Right lobe of liver (tissue), 6 donors: Measurements from ENCODE around the gene ASH1L. TPM values are rescaled to one million over a fixed set of nuclear protein-coding genes. Genes with fewer than 3 reads are reported as not detected.
"Not testable (repeated sequence)": the region's sequence is repeated elsewhere in the genome, so short reads cannot be mapped to it uniquely, and the experiment has no call there.

Experiments used
- ATAC-seq, 4 donors: fragments of 200-7000 bp; cut with Tn5 transposase; one replicate each; pipeline ENCODE4 v1.9.1; 2020; ENCODE audit warnings: mild to moderate bottlenecking in 4 of 4, moderate library complexity in 4 of 4
- DNase-seq, 3 donors: peaks; one replicate each; pipeline ENCODE4 v3.0.0-alpha.2; 2020
- H3K27ac ChIP-seq, 3 donors: fragments of 200-600 bp; one replicate each; pipeline ENCODE4 v1.8.0; 2022
- H3K27me3 ChIP-seq, 2 donors: fragments of 200-600 bp; one replicate each; pipeline ENCODE4 v1.8.0; 2022
- H3K36me3 ChIP-seq, 4 donors: fragments of 200-600 bp; sonication (generic) in 1 of 4; one replicate each; pipeline versions ENCODE4 v1.5.1 to v1.8.0; 2017 to 2022; ENCODE audit warnings: control low read depth in 1 of 4
- H3K4me1 ChIP-seq, 4 donors: fragments of 200-600 bp; sonication (generic) in 1 of 4; one replicate each; pipeline versions ENCODE4 v1.5.1 to v1.8.0; 2017 to 2022; ENCODE audit warnings: control low read depth in 1 of 4
- H3K4me3 ChIP-seq, 3 donors: fragments of 200-600 bp; one replicate each; pipeline ENCODE4 v1.8.0; 2022
- H3K9me3 ChIP-seq, 4 donors: fragments of 200-600 bp; sonication (generic) in 1 of 4; one replicate each; pipeline versions ENCODE4 v1.5.1 to v1.8.0; 2017 to 2022; ENCODE audit warnings: control low read depth in 1 of 4
- CTCF ChIP-seq, 4 donors: fragments of 200-600 bp in 3 of 4; fragments of 450-650 bp in 1 of 4; IDR thresholded peaks; one replicate each; pipeline versions ENCODE4 v1.5.1 to v1.8.0; 2016 to 2022; ENCODE audit warnings: antibody characterized with exemption in 4 of 4, mild to moderate bottlenecking in 2 of 4
- POLR2A ChIP-seq: fragments of 450-650 bp; IDR thresholded peaks from one replicate; pipeline ENCODE4 v1.6.1; 2017; ENCODE audit warnings: antibody characterized with exemption, mild to moderate bottlenecking
- WGBS: methylation state at CpG from one replicate; pipeline ENCODE4 v1.1.6; 2018; ENCODE audit warnings: low coverage, low lambda C conversion rate; ENCODE audit not compliant: insufficient coverage; ENCODE audit errors: missing lambda C conversion rate; 5-methylcytosine and 5-hydroxymethylcytosine counted together
- intact Hi-C, 2 donors: fragments of 100-400 bp; cut with DNase I; formaldehyde crosslinking; loops; one replicate each; pipeline versions ENCODE4 v1.11.2 to v1.14.1; 2022
- total RNA-seq, 6 experiments: library from RNA; depleted of rRNA in 2 of 6; stranded (reverse); fragments of >200 nt in 2 of 6; fragmentation: NEBNext Ultra II Directional in 3 of 6; extraction: Animal tissue kit (Norgen Biotek cat#: 25700) in 3 of 6; gene quantifications; one replicate each; pipeline versions ENCODE4 v1.1.0 to v1.2.4, GENCODE V29; 2016 to 2023
- donor health status: DM: no; HTN: yes; CAD: no.
- donor health status: DM: no; HTN: no; CAD: no.
- donor health status: DM: no; HTN: no; CAD: no.
- donor health status: DM: no; HTN: yes; CAD: no.
- donor health status: DM: no; HTN: yes; CAD: no.

Gene ASH1L
- total RNA-seq, 6 experiments from 2014 or later: 13.9 to 24.3 (median 17.6) TPM

GRCh38 chr1:155518484-155518883, 44.1 kb downstream of the ASH1L start:
- DNase-seq: no peak
- no peaks in the 10 kb centered on the region for H3K27me3 ChIP-seq

GRCh38 chr1:155514582-155515187, 47.9 kb downstream of the ASH1L start:
- Histone ChIP-seq H3K36me3 (peaks cover 0 to 4% (median 0%) of the 10 kb centered on the region in 4 donors), H3K27ac (no peak overlapping the region), H3K27me3 (no peaks in the 10 kb centered on the region), H3K4me1 (no peaks in the 10 kb centered on the region), H3K4me3 (no peak overlapping the region), H3K9me3 (no peaks in the 10 kb centered on the region)
- no peak for ATAC-seq
- DNase-seq: no peak
- no peak for TF ChIP-seq POLR2A
- no peak for TF ChIP-seq CTCF (IDR thresholded peaks at IDR 0.05)
- WGBS: 67% methylated on average over 13 of the region's 14 CpGs
- intact Hi-C loops: no loop called here

More at GRCh38 chr1:155518484-155518883, 44.1 kb downstream of the ASH1L start:
- no peaks in the 10 kb centered on the region for H3K9me3 ChIP-seq
- no peak for TF ChIP-seq CTCF (IDR thresholded peaks at IDR 0.05)
- H3K27ac ChIP-seq: no peak overlapping the region
- 50% methylated on average over 4 of the region's 4 CpGs for WGBS
- ATAC-seq: no peak
- no peak overlapping the region for H3K4me3 ChIP-seq
- intact Hi-C loops: no loop called here
- H3K36me3 ChIP-seq: no peaks in the 10 kb centered on the region
- no peaks in the 10 kb centered on the region for H3K4me1 ChIP-seq

- Histone ChIP-seq H3K4me3 (no peak overlapping the region), H3K4me1 (no peaks in the 10 kb centered on the region), H3K36me3 (peaks cover 0 to 4% (median 0%) of the 10 kb centered on the region in 4 donors), H3K9me3 (no peaks in the 10 kb centered on the region), H3K27me3 (no peaks in the 10 kb centered on the region), H3K27ac (no peak overlapping the region)
- TF ChIP-seq POLR2A (no peak), CTCF (IDR thresholded peaks at IDR 0.05) (no peak)
- DNase-seq (no peak), ATAC-seq (no peak)
- WGBS: 93% methylated on average over 3 of the region's 3 CpGs
- intact Hi-C loops: no loop called here
Measured at GRCh38 chr1:155513300-155513916, 49.2 kb downstream of the ASH1L start.

- H3K36me3 ChIP-seq, intact Hi-C loops, H3K4me3 ChIP-seq, ATAC-seq, H3K27ac ChIP-seq, H3K27me3 ChIP-seq, H3K9me3 ChIP-seq, H3K4me1 ChIP-seq, DNase-seq: not testable (repeated sequence)
- 86% methylated on average over 2 of the region's 6 CpGs for WGBS
Measured at GRCh38 chr1:155511385-155511784, 51.2 kb downstream of the ASH1L start.

- no peaks in the 10 kb centered on the region for H3K9me3 ChIP-seq
- H3K27ac ChIP-seq: no peak overlapping the region
- DNase-seq: no peak
- H3K4me3 ChIP-seq: no peak overlapping the region
- no peaks in the 10 kb centered on the region for H3K27me3 ChIP-seq
- H3K4me1 ChIP-seq: no peaks in the 10 kb centered on the region
- 28% methylated on average over 2 of the region's 2 CpGs for WGBS
- peak; percentile 32 to 71 (median 42) for ATAC-seq
- peaks cover 0 to 4% (median 0%) of the 10 kb centered on the region in 4 donors for H3K36me3 ChIP-seq
- TF ChIP-seq POLR2A (no peak), CTCF (IDR thresholded peaks at IDR 0.05) (no peak)
- intact Hi-C loops: no loop called here
Measured at GRCh38 chr1:155509064-155509463, 53.5 kb downstream of the ASH1L start.
